Measurements from ENCODE around the gene PICALM.
"Not testable (repeated sequence)": the region's sequence is repeated elsewhere in the genome, so short reads cannot be mapped to it uniquely, and the experiment has no call there.

Gene PICALM, protein sequence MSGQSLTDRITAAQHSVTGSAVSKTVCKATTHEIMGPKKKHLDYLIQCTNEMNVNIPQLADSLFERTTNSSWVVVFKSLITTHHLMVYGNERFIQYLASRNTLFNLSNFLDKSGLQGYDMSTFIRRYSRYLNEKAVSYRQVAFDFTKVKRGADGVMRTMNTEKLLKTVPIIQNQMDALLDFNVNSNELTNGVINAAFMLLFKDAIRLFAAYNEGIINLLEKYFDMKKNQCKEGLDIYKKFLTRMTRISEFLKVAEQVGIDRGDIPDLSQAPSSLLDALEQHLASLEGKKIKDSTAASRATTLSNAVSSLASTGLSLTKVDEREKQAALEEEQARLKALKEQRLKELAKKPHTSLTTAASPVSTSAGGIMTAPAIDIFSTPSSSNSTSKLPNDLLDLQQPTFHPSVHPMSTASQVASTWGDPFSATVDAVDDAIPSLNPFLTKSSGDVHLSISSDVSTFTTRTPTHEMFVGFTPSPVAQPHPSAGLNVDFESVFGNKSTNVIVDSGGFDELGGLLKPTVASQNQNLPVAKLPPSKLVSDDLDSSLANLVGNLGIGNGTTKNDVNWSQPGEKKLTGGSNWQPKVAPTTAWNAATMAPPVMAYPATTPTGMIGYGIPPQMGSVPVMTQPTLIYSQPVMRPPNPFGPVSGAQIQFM

DNA sequence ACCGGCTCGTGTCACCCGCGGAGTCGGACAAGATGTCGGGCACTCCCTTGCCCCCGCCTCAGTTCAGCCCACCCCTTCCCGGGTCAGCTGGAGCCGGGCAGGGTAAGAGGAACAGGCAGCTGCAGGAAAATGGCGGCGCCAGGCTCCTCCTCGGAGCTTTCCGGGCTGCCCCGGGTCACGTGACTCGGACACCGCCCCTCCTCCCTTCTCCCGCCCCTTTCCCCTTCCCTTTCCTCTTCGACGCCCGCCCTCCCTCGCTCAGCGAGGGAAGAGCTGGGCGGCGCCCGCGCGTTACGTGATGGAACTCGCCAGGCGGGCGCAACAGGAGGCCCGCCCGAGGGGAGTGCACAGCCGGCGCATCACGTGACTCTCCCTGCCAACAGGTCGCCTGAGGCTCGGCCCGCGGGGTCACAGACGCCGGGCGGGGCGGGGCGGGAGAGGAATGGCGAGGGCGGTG, at the start of gene PICALM:
Gene PICALM (minus strand): TSS at position 134 of the 457 bp plus-strand sequence. CDS start 304 bp downstream, outside the sequence.
- peak within 1 kb of the TSS; percentile 83 to 100 (median 98) for H3K27ac ChIP-seq
- peak within 1 kb of the TSS; percentile 67 to 93 (median 88) for H3K4me3 ChIP-seq

DNA sequence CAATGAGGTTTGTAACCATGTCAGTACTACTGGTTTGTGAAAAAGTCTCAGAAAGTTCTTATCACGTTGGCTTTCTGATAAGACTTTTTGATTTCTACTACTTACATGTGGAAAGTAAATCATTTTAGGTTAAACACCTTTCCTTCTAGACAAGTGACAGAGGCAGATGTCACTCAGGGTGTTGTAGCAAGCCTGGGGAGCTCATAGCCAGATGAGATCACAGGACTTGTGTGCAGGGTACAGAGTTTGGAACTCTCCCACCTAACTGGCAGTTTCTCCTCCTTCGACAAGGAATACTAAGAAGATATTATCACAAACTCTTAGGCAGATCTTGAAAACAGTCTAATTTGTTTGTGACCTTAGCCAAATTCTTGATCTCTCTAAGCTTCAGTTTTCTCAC, 49.4 kb upstream of the PICALM start:
- H3K27ac ChIP-seq: no peak overlapping the region
- no peak overlapping the region for H3K4me3 ChIP-seq

DNA sequence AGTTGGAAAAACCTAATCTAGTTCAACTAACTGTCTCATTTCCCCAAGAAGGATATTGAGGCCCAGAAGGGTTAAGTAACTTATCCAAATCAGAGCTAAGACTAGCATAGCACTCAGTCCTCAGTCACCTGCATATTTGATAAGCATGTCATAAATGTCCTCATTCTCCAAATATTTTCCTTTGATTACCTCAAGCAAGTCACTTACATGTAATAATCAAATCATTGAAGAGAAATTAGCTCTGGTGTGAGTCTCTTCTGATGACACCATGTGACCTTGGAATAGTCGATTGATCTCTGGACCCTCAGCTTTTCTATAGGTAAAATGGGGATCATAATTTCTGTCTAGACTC, 48.8 kb upstream of the PICALM start:
- H3K27ac ChIP-seq: peak overlapping the region in 3 of 21 experiments; percentile 67 to 76 (median 68)
- no peak overlapping the region for H3K4me3 ChIP-seq

DNA sequence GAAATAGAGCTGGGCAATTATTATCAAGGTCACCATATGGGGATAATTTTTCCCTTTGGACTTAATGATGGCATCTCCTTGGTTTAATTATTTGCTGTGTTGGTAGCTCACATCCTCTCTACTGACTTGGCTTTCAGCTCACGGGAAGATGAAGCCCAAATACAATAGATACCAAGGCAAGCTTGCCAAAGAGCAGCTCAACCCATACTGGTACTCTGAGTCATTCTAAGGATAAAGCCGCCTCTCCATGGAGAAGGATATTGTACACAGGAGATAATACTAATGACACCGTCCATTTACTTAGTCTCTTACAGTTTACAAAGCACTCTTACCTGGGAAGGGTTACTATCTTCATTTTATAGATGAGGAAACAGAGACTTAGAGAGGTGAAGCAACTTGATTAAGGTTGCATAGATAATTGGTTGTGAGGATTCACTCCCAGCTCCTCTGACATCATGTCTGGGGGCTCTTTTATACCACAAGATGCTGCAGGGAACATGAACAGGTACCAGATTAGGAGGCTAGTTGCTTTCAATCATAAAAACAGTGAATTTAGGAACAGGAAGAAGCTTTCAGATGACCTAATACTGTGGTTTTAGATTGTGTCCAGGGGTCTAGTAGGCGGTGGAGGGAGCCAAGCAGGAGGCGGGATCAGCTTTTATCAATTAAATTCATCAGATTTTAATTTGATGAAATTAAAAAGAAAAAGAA, 48.3 kb upstream of the PICALM start:
- Histone ChIP-seq H3K27ac (peak overlapping the region in 11 of 21 experiments; percentile 1 to 78 (median 67)), H3K4me3 (no peak overlapping the region)

DNA sequence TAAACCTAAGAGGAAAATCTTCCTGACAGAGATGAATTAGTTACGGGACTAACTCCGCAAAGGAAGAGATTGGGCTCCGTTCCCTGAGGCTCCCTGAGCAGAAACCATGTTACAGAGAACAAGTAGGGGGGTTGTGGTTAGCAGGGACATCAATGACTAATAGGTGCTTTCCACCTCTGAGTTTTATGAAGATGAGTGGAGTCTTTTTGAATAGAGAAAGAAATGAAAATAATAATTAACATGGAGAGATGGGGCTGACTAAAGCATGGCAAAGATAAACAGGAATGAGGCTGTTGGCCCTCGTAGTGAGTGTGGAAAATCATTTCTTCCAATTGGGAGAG, 47.5 kb upstream of the PICALM start:
- peak overlapping the region in 13 of 21 experiments; percentile 18 to 78 (median 54) for H3K27ac ChIP-seq
- H3K4me3 ChIP-seq: no peak overlapping the region

DNA sequence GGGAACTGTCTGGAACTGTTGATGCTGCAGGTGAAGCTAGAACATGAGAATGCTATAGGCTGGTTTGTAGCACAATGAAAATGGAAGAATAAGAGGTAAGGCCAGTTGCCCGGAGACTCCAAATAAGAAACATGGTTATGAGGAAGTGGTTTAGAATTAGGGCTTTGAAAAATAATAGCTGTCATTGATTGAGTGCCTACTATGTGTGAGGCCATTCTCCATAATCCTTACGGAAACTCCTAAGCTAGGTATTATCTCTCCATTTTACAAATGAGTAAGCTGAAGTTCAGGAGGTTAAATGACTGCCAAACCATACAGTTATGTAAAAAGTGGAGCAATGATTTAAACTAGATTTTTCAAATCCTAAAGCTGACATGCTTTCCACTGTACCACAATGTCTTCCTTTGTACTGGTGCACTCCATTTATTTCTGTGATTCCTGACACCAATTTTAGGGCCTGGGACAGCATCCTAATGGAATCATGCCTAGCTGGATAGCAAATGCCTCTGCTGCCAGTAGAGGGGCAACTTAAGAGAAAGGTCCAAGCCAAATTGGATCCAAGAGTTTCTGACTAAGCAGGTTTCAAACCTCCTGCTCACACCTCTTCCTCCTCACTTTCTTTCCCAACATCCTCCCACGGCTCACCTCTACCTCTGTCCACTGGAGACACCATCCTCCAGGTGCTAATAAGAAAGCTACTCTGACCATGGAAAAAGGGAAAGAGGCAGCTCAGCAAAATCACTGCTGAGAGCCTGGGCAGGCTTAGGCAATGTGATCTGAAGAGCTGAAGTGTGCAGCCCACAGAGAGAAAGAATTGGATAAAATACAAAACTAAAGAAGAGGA, 46.9 kb upstream of the PICALM start:
- peak overlapping the region in 12 of 21 experiments; percentile 19 to 78 (median 64) for H3K27ac ChIP-seq
- H3K4me3 ChIP-seq: no peak overlapping the region

DNA sequence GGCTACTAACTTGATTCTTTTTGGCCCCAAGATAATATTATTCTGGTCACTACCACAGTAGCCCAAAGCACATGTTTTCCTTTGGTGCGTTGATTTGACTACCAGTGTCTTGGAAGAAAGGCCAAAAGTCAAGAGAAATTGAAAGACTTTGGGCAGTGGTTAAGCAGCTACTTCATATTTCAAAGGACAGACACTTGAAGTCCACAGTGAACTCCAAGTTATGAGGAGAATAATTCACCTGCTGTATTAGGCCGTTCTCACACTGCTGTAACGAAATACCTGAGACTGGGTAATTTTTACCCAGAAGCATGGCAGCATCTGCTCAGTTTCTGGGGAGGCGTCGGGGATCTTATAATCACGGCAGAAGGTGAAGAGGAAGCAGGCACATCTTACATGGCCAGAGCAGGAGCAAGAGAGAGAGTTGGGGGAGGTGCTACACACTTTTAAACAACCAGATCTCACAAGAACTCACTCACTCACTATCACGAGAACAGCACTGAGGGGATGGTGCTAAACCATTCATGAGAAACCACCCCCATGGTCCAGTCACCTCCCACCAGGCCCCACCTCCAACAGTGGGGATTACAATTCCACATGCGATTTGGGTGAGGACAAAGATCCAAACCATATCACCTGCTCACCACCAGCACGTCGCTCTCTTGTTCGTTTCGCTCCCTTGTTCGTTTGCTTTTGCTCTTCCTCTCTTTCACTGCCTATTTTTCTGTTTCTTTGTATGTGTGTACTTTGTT, 40.2 kb upstream of the PICALM start:
- H3K27ac ChIP-seq: no peak overlapping the region
- no peak overlapping the region for H3K4me3 ChIP-seq

DNA sequence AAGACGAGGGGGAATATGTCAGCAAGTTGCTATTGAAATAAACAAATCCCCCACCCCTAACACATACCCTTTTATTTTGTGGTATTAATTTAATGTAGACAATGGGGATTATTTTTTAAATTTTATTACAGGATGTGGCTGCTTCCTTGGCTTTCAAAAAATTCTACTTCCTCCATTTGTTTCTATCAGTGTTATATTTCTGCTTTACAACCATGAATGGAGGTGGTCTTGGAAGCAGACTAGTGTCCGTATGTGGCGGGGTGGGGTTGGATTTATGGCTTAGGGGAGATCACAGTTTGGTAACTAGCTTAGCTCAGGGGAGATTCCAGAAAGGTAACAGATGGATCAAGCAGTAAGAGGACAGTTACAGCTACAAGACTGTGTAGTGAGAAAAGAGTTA, 39.3 kb upstream of the PICALM start:
- Histone ChIP-seq H3K4me3 (no peak overlapping the region), H3K27ac (peak overlapping the region in 1 of 21 experiments; percentile 50)

DNA sequence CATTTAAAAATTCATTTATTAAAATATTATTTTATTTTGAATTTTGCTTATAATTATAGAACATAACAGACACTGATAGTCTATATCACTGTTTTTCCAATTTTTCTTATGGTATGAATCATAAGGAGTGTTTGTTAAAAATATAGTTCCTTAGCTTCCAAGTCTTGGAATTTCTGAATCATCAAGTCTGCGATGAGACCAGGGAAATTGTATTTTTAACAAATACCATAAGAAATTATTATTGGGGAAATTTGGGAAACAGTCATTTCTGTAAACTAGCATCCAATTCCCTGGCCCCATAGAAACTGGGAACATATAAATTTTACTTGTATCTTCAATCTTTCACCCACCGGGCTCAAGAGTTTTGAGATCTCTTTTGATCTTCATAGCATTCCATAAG, 38.0 kb upstream of the PICALM start:
- Histone ChIP-seq H3K27ac (peak overlapping the region in 1 of 21 experiments; percentile 50), H3K4me3 (no peak overlapping the region)

DNA sequence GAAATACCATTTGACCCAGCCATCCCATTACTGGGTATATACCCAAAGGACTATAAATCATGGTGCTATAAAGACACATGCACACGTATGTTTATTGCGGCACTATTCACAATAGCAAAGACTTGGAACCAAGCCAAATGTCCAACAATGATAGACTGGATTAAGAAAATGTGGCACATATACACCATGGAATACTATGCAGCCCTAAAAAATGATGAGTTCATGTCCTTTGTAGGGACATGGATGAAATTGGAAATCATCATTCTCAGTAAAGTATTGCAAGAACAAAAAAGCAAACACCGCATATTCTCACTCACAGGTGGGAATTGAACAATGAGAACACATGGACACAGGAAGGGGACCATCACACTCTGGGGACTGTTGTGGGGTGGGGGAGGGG, 37.1 kb upstream of the PICALM start:
- H3K27ac ChIP-seq, H3K4me3 ChIP-seq: not testable (repeated sequence)

DNA sequence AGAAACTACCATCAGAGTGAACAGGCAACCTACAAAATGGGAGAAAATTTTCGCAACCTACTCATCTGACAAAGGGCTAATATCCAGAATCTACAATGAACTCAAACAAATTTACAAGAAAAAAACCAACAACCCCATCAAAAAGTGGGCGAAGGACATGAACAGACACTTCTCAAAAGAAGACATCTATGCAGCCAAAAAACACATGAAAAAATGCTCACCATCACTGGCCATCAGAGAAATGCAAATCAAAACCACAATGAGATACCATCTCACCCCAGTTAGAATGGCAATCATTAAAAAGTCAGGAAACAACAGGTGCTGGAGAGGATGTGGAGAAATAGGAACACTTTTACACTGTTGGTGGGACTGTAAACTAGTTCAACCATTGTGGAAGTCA, 36.7 kb upstream of the PICALM start:
- H3K27ac ChIP-seq: not testable (repeated sequence)

DNA sequence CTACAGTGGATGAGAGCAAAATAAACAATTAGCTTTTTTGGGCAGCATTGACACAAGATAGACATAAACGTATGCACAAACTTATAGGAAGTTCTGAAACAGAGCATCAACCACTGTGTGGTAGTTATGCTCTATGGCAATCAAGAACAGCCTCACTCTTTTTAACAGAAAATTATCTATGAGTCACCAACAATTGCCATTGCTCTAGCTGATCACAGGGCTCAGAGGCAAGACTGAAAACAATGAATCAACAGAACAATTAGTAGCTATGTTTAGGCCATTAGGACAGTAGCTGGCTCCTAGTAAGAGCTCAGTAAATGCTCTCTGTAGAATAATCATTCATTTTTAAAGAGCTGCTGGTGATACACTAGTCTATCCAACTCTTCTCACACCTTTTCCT, 34.9 kb upstream of the PICALM start:
- Histone ChIP-seq H3K27ac (no peak overlapping the region), H3K4me3 (no peak overlapping the region)

More for the DNA sequence above, 36.7 kb upstream of the PICALM start:
- not testable (repeated sequence) for H3K4me3 ChIP-seq

DNA sequence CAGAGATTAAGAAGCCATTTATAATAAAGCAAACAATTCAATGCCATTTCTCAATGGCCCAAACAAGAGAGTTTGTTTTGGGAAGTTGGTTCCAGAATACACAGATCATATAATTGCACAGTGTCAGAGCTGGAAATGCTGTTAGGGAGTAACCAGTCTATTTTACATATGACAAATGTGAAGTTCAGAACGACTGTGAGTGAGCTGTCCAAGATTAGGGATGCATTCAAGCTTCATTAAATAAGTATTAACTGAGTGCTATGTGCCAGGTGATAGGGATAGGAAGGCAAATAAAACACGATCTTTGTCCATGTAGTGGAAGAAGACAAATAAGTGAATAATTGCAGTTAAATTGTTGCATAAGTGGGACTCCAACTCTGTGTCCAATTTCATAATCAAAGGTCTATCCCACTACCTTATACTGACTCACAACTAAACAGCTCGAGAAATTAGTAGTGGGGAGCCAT, 33.1 kb upstream of the PICALM start:
- no peak overlapping the region for H3K4me3 ChIP-seq
- no peak overlapping the region for H3K27ac ChIP-seq

DNA sequence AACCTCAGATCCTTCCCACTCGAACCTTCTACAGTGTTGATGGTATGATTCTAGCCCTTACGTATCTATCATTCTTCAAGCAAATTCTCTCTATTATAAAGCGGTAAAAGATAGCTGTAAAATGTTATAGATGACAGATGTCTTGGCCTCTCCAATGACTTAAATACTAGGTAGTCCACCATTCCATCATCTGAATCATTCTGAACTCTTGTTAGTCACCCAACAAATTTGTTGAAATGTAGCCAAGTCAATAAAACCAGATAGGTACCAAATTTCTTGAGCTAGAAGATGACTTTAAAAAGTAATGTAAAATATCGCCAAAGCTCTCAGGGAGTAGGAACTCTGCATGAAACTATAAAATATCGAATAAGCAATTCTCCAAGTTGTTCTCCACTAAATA, 32.6 kb upstream of the PICALM start:
- no peak overlapping the region for H3K27ac ChIP-seq
- H3K4me3 ChIP-seq: no peak overlapping the region

DNA sequence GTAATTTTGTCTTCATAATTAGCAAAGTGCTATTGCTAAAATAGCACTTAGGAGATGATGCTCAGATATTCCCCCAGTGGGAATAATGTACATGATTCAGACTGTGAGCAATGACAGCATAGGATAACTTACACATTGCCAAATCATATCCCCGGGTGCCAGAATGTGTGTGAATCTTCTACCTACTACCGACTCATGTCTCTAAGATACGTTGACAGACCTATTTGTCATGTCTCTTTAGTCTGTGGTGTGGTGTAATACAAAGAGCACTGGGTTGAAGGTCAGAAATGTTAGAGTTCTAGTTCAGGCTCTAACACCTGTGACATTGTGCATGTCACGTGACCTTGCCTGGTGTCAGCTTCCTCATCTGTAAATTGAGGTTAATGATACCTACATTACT, 31.0 kb upstream of the PICALM start:
- peak overlapping the region in 1 of 21 experiments; percentile 16 for H3K27ac ChIP-seq
- no peak overlapping the region for H3K4me3 ChIP-seq

DNA sequence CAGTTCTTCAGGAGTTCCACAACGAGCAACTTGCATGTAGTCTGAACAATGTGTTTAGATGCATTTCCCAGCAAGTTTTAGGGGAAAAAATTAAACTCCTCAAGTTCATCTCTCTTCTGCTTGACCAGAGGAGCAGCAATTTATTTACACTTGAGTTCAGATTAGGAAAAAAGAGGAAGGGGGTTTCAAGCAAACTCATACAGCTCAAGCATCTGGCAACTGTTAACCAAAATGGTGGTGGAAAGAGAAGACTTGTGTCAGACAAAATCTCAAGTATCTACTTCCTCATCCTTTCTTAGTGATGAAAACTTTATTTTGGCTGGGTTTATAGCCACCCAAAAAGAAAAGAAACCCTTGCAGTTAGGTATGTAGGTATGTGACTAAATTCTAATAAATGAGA, 29.1 kb upstream of the PICALM start:
- Histone ChIP-seq H3K4me3 (no peak overlapping the region), H3K27ac (no peak overlapping the region)

DNA sequence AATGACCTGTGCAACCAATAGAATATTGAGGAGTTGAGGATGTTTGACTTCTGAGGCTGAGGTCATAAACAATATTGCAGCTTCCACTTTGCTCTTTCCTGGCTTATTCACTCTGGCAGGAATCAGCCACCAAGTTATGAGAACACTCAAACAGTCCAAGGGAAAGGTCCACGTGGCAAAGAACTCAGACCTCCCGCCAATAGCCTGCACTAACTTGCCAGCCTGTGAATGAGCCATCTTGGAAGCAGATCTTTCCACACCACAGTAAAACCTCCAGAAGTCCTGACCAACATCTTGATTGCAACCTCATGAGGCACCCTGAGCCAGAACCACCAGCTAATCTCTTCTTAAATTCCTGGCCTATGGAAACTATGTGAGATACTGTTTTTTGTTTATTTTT, 22.7 kb upstream of the PICALM start:
- no peak overlapping the region for H3K4me3 ChIP-seq
- H3K27ac ChIP-seq: peak overlapping the region in 3 of 21 experiments; percentile 6 to 20 (median 10)

DNA sequence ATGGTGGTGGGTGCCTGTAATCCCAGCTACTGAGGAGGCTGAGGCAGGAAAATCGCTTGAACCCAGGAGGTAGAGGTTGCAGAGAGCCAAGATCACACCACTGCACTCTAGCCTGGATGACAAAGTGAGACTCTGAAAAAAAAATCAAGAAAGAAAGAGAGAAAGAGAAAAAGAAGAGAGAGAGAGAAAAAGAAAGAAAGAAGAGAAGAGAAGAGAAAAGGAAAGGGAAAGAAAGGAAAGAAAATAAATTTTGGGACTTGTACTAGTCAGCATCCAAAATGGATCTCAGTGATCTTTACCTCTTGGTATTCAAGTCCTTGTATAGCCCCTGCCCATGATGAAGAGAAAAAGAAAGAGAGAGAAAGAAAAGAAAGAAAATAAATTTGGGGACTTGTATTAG, 22.2 kb upstream of the PICALM start:
- peak overlapping the region in 3 of 21 experiments; percentile 6 to 20 (median 13) for H3K27ac ChIP-seq
- H3K4me3 ChIP-seq: no peak overlapping the region

DNA sequence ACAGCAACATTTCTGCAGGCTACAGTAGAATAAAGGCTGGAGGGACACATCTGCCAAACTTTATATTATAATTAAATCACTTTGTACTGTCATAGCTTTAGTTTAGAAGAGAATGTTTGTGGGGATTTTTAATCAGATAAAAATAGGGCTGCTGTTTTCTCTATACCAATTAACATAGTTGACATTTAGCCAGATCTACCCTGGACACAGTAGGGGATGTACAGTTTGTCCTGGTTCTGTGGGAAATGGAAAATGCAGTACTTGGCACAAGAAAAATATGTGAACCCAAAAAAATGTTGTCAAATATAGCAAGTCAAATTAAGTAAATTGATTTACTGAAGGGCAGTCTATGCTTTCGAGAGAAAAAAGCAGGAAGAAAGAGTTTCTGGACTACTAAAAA, 20.8 kb upstream of the PICALM start:
- no peak overlapping the region for H3K27ac ChIP-seq

More for the DNA sequence above, 20.8 kb upstream of the PICALM start:
- no peak overlapping the region for H3K4me3 ChIP-seq

Measured in skin epidermis (tissue), 12 donors.